ENCODE results near the gene BMP2.

BMP2 gene

GRCh38 chr20:6768228-6769140 is 998 bp downstream of the BMP2 start:
- no peak for DNase-seq (ENCODE audit: low spot score)

DNA sequence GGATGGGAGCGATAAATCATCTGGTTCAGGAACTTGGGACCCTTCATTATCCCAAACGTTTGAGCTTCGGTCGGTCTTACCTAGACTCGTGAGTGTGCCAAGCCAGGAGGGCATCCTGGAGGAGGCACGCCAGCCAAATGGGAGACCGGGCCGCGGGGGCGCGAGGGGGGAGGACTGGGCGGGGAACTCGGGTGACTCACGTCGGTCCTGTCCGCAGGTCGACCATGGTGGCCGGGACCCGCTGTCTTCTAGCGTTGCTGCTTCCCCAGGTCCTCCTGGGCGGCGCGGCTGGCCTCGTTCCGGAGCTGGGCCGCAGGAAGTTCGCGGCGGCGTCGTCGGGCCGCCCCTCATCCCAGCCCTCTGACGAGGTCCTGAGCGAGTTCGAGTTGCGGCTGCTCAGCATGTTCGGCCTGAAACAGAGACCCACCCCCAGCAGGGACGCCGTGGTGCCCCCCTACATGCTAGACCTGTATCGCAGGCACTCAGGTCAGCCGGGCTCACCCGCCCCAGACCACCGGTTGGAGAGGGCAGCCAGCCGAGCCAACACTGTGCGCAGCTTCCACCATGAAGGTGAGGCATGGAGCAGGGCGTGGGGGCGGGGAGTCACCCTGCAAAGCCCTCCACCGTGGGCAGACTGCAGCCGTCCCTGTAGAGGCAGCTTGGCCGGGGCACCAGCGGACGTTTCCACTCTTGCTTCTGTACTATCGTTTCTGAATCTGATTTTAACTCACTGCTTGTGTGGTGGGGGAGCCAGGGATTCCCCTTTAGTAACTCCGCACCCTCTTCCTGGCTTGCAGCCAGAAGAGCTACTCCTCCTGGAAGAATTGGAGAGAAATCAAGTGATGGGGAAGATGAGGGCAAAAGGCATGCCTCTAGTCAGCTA is 2.7 kb downstream of the BMP2 start:
- no peak for DNase-seq (ENCODE audit: low spot score)

DNA sequence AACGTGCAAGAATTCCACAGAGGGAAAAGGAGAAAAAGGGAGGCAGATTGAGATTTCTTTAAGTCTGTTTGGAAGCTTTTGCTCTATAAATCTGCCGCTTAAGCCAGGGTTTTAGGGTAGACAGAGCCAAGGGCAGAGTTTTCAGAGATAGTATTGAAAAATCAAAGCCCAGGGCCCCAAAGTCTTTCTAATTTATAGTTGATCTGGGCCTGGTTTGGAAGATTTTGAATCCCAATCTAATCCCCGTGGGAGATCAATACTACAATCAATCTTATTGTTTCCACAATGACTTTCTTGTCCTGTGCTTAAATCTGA is 3.3 kb downstream of the BMP2 start:
- no peak for DNase-seq (ENCODE audit: low spot score)

- DNase-seq (ENCODE audit: low spot score): no peak
Observed at GRCh38 chr20:6780433-6781190, 13.1 kb downstream of the BMP2 start.

GRCh38 chr20:6783752-6784151 is 16.3 kb downstream of the BMP2 start:
- no peak for DNase-seq (ENCODE audit: low spot score)

- DNase-seq (ENCODE audit: low spot score): no peak
Observed at GRCh38 chr20:6784210-6784631, 16.7 kb downstream of the BMP2 start.

DNA sequence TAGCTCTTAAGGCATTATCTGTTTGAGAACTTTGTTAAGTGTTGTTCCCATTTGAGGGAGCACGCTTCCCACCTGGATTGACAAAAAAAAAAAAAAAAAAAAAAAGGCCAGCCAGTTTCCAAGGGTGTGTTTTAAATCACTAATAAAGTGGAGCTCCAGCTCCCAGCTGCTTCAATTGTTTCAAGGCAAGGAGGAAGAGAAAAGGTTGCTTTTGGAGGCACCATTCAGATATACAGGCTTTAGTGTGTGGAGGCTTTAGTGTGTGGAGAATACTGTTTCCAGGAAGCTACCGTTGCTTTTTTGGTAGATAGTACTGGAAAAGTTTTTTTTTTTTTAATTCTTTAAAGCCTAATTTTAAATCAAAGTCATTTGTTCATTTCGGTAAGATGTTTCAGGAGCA is 17.3 kb downstream of the BMP2 start:
- no peak for DNase-seq (ENCODE audit: low spot score)

DNA sequence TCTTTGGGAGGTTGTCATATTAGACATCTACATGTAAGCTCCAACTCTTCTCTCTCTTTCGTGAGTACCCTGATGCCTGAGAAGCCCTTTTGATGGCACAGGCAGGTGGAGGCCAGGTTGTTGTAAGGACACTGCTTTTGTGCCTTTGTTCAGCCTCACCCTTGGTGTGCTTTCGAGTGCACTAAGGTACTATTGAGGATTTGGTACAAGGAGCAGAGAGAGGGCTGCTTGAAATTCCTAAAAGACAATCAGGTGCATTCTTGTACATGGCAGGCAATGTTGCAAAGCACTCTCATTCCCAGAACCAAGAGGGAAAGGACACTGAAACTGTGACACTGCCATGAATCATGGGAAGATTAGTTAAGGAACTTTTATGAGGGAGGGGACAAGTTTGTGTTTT is 19.1 kb downstream of the BMP2 start:
- DNase-seq (ENCODE audit: low spot score): no peak

- no peak for DNase-seq (ENCODE audit: low spot score)
Observed at GRCh38 chr20:6792789-6793188, 25.3 kb downstream of the BMP2 start.

DNA sequence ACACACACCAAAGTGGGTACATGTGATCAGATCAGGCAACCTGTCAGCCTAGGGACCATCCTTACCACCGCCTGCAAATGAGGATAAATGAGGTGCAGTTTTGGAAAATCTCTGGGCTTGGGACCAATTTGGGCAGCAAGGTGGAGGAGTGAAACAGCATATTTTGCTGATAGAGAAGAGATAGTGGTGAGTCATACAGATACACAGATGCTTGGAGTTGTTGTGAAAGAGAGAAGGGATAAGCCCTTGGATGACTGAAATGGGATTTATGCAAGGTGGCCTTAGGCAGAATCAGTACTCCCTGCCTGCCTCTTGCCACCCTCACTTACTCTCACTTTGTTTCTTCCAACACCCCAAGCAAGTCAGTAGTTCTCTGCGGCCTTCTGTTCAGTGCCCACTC is 34.7 kb downstream of the BMP2 start:
- DNase-seq (ENCODE audit: low spot score): no peak

- DNase-seq (ENCODE audit: low spot score): no peak
Observed at GRCh38 chr20:6806275-6806674, 38.8 kb downstream of the BMP2 start.

GRCh38 chr20:6811262-6812035 is 44.0 kb downstream of the BMP2 start:
- DNase-seq (ENCODE audit: low spot score): no peak

GRCh38 chr20:6812530-6812929 is 45.0 kb downstream of the BMP2 start:
- DNase-seq (ENCODE audit: low spot score): no peak

GRCh38 chr20:6814945-6815344 is 47.5 kb downstream of the BMP2 start:
- DNase-seq (ENCODE audit: low spot score): no peak

DNA sequence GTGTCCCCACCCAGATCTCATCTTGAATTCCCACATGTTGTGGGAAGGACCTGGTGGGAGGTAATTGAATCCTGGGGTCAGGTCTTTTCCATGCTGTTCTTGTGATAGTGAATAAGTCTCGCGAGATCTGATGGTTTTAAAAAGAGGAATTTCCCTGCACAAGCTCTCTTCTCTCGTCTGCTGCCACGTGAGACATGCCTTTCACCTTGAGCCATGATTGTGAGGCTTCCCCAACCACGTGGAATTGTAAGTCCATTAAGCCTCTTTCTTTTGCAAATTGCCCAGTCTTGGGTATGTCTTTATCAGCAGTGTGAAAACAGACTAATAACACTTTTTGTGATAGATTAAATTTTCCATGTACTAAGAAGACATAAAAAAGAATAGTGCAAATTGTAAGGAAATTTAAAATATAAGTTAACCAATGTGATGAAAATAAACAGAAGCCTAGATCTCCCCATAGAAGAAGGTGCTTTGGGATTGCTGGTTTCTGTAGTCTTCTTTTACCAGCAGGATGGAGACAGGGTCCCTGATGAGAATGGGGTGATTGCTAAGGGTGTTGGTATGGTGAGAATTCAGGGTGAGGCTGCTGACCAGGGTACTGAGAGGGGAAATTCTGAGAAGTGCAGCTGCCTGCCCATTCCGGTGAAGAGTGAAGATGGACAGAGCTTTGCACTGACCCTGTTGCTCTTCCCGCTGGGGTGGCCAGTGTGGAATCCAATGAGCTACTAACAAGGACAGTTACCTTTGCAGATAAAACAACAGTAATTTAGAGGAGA is 50.7 kb downstream of the BMP2 start:
- DNase-seq (ENCODE audit: low spot score): no peak

DNA sequence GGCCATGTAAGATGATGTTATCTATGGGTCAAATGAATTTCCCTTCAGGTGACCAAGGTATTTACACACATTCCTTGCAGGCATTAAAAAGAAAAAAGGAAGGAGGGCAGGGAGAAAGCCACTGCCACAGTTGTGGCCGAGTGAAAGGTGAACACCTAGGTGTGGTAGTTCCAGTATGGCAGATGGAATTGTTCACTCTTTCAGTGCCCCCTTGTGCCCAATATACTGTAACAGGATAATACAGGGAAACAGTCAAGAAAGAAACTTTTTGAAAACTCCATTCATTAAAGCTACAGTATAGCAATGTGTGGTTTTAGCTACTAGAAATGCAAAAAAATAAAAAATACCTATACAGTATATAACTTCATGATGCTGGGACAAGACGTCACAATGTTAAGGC is 52.1 kb downstream of the BMP2 start:
- no peak for DNase-seq (ENCODE audit: low spot score)

DNA sequence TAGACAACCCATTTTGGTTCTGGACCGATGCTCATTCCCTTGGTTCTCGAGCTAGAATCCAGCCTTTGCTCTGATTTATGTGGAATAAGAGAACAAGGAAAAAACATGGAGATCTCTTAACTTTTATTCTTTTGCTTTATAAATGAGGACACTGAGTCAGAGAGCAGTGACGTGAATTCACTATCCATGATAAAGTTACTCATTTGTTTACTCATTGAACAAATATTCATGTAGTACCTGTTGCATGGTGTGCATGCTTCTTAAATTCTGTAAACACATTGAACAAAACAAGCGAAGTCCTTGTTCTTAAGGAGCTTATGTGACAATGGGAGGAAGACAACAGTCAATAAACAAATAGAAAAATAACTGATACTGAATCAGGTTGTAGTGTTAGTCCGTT is 56.9 kb downstream of the BMP2 start:
- no peak for DNase-seq (ENCODE audit: low spot score)

GRCh38 chr20:6827472-6827871 is 60.0 kb downstream of the BMP2 start:
- no peak for DNase-seq (ENCODE audit: low spot score)

DNA sequence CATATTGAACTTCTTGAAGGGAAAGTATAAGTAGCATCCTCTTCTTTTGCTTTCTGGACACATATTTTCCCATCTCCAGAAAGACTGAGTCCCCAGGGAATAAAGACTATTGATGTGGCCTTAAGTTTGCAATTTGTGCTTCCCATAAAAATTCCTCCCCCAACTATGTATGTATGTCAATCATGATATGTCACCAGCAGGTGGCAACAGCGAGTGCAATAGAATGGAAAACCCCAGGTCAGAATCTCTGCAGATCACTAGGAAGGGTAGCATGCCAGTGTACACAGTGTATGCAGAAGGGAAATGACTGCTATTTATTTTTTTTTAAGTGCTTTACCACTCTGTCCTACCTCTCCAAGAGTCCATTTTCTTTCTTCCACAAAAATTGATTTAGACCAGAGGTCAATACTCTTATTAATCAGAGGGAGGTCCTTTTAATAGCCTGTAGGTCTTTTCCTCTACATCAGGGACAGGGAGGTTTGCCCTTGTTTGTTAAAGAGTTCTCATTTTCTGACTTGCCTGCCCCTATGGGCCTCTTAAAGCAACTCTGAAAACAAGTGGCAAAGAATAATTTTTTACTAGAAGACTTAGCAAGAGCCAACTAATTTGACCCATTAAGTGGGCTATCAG is 61.4 kb downstream of the BMP2 start:
- DNase-seq (ENCODE audit: low spot score): peak; percentile 68

GRCh38 chr20:6829510-6830116 is 62.1 kb downstream of the BMP2 start:
- DNase-seq (ENCODE audit: low spot score): no peak
